Prostate gland (tissue), 2 donors: ENCODE results near the gene UBA52. TPM values are rescaled to one million over a fixed set of nuclear protein-coding genes. Genes with fewer than 3 reads are reported as not detected.
"Not testable (repeated sequence)": the region's sequence is repeated elsewhere in the genome, so short reads cannot be mapped to it uniquely, and the experiment has no call there.

Experiments used
- DNase-seq: peaks from one replicate; pipeline ENCODE4 v3.0.0-alpha.2; 2019; ENCODE audit warnings: low spot score
- H3K27ac ChIP-seq, 2 donors: fragments of 200-600 bp; sonication (generic); 2 replicates each; pipeline ENCODE4 v1.5.1; 2017 to 2019
- H3K27me3 ChIP-seq: fragments of 200-600 bp; sonication (generic); replicated peaks from 2 replicates; pipeline ENCODE4 v1.5.1; 2019; ENCODE audit not compliant: insufficient read depth
- H3K36me3 ChIP-seq, 2 donors: fragments of 200-600 bp; sonication (generic); 1 replicate in 1 of 2; 2 replicates in 1 of 2; pipeline versions ENCODE4 v1.5.1 to v1.8.1; 2017 to 2019
- H3K4me1 ChIP-seq: fragments of 200-600 bp; sonication (generic); replicated peaks from 2 replicates; pipeline ENCODE4 v1.5.1; 2019
- H3K4me3 ChIP-seq, 2 donors: fragments of 200-600 bp; sonication (generic); 2 replicates each; pipeline ENCODE4 v1.5.1; 2017 to 2019
- H3K9me3 ChIP-seq: fragments of 200-600 bp; sonication (generic); 2 replicates; pipeline ENCODE4 v1.5.1; 2017
- CTCF ChIP-seq, 4 experiments: fragments of 200-600 bp in 2 of 4; fragments of 450-650 bp in 2 of 4; sonication (generic) in 2 of 4; IDR thresholded peaks; 1 replicate in 3 of 4; 2 replicates in 1 of 4; pipeline ENCODE4 v1.5.1; 2016 to 2019; ENCODE audit warnings: antibody characterized with exemption in 4 of 4, mild to moderate bottlenecking in 2 of 4, moderate library complexity in 2 of 4
- POLR2A ChIP-seq: fragments of 450-650 bp; IDR thresholded peaks from one replicate; pipeline ENCODE4 v1.6.1; 2016; ENCODE audit warnings: antibody characterized with exemption, mild to moderate bottlenecking
- POLR2AphosphoS5 ChIP-seq: sonication (generic); formaldehyde crosslinking; IDR thresholded peaks from one replicate; pipeline ENCODE4 v1.6.1; 2017; ENCODE audit warnings: antibody characterized with exemption
- WGBS: methylation state at CpG from one replicate; pipeline ENCODE4 v1.1.5; 2018; 5-methylcytosine and 5-hydroxymethylcytosine counted together
- intact Hi-C: fragments of 100-400 bp; cut with DNase I; formaldehyde crosslinking; loops from one replicate; pipeline ENCODE4 v1.14.2; 2022
- total RNA-seq, 2 donors: library from RNA; depleted of rRNA; stranded (reverse); fragments of >200 nt; gene quantifications; one replicate each; pipeline ENCODE4 v1.1.0, GENCODE V29; 2016

Gene UBA52
- total RNA-seq, 2 donors from 2014 or later: 646 to 738 TPM

GRCh38 chr19:18596752-18597157 is 25.1 kb downstream of the UBA52 start:
- H3K27me3 ChIP-seq: no peaks in the 10 kb centered on the region
- H3K27ac ChIP-seq: no peak overlapping the region
- intact Hi-C loops: loop anchor here (5.0 kb wide), 1 partner anchor 76 kb away; no protein-coding TSS in a partner anchor
- TF ChIP-seq POLR2AphosphoS5 (no peak), POLR2A (no peak), CTCF (IDR thresholded peaks at IDR 0.05) (no peak)
- 24% methylated on average over 20 of the region's 21 CpGs for WGBS
- H3K9me3 ChIP-seq: no peaks in the 10 kb centered on the region
- H3K36me3 ChIP-seq: no peaks in the 10 kb centered on the region
- no peak overlapping the region for H3K4me3 ChIP-seq
- no peak for DNase-seq
- peaks cover 5% of the 10 kb centered on the region for H3K4me1 ChIP-seq

- intact Hi-C loops: loop anchor here (5.0 kb wide), 1 partner anchor 74 kb away; no protein-coding TSS in a partner anchor
- no peaks in the 10 kb centered on the region for H3K9me3 ChIP-seq
- no peak for DNase-seq
- 51% methylated on average over 25 of the region's 25 CpGs for WGBS
- TF ChIP-seq CTCF (IDR thresholded peaks at IDR 0.05) (no peak), POLR2AphosphoS5 (no peak), POLR2A (no peak)
- H3K27ac ChIP-seq: no peak overlapping the region
- no peak overlapping the region for H3K4me3 ChIP-seq
- no peaks in the 10 kb centered on the region for H3K27me3 ChIP-seq
- peaks cover 5% of the 10 kb centered on the region for H3K4me1 ChIP-seq
- no peaks in the 10 kb centered on the region for H3K36me3 ChIP-seq
Observed at GRCh38 chr19:18597809-18598660, 26.4 kb downstream of the UBA52 start.

DNA sequence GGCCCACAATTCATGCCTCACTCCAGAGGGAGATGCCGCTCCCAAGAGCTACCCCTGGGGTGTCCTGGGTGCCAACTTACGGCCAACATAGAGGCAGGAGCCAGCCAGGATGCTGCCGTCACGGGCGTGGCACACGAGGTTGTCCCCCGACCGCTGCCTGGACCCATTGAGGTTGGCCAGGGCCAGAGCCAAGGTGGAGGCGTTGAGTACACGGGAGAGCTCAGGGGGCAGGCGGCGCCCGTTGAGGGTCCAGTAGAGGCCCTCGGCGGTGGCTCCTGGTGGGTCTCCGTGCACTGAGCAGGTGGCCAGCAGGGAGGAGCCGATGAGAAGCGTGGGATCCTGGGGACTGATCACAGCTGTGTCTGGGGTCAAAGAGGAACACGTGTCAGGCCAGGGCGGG is 27.8 kb downstream of the UBA52 start:
- Histone ChIP-seq H3K27me3 (no peaks in the 10 kb centered on the region), H3K4me1 (peaks cover 4% of the 10 kb centered on the region), H3K9me3 (no peaks in the 10 kb centered on the region), H3K4me3 (no peak overlapping the region), H3K27ac (no peak overlapping the region), H3K36me3 (no peaks in the 10 kb centered on the region)
- intact Hi-C loops: loop anchor here (5.0 kb wide), 1 partner anchor 73 kb away; no protein-coding TSS in a partner anchor
- no peak for DNase-seq
- TF ChIP-seq CTCF (IDR thresholded peaks at IDR 0.05) (no peak), POLR2AphosphoS5 (no peak), POLR2A (no peak)
- WGBS: 82% methylated on average over 20 of the region's 20 CpGs

GRCh38 chr19:18600692-18601397 is 29.2 kb downstream of the UBA52 start:
- H3K27ac ChIP-seq, H3K9me3 ChIP-seq, DNase-seq, H3K36me3 ChIP-seq, intact Hi-C loops, H3K4me1 ChIP-seq, H3K27me3 ChIP-seq, H3K4me3 ChIP-seq: not testable (repeated sequence)
- WGBS: 95% methylated on average over 15 of the region's 15 CpGs

DNA sequence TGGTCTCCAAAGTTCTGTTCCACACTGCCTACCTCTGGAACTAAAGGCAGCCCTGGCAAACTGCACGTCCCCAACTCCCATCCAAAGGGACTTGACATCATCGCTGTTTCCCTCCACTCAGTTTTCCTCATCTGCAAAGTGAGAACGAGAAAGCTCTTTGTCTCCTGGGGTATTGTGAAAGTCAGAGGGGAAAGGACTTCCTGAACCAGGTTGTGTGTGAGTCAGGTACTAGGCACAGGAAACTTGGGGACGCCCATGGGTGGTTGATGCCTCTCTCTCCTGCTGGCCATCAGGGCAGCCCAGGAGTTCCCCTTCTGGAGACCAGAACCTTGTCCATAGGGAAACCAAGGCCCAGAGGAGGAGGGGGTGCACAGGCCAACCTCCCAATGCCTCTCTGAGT is 30.2 kb downstream of the UBA52 start:
- H3K27me3 ChIP-seq: peaks cover 4% of the 10 kb centered on the region
- intact Hi-C loops: no loop called here
- WGBS: 90% methylated on average over 4 of the region's 4 CpGs
- no peak overlapping the region for H3K4me3 ChIP-seq
- no peak overlapping the region for H3K27ac ChIP-seq
- TF ChIP-seq CTCF (IDR thresholded peaks at IDR 0.05): no peak
- TF ChIP-seq POLR2A: no peak
- TF ChIP-seq POLR2AphosphoS5: no peak
- no peaks in the 10 kb centered on the region for H3K9me3 ChIP-seq
- no peak for DNase-seq
- H3K36me3 ChIP-seq: no peaks in the 10 kb centered on the region
- no peaks in the 10 kb centered on the region for H3K4me1 ChIP-seq
